K562 (cell line): ENCODE results near the gene RNF13. TPM values are rescaled to one million over a fixed set of nuclear protein-coding genes. Genes with fewer than 3 reads are reported as not detected.

Source experiments
- NFE2 ChIP-seq: IDR thresholded peaks from 2 replicates; pipeline ENCODE4 v1.6.1; 2014; ENCODE audit warnings: antibody characterized with exemption, low read depth
- RBFOX2 ChIP-seq: fragments of 200-400 bp; formaldehyde crosslinking; IDR thresholded peaks from 2 replicates; pipeline ENCODE4 v1.6.1; 2017; ENCODE audit warnings: low read depth, mild to moderate bottlenecking, low read length, moderate library complexity
- SMARCE1 ChIP-seq: fragments of 450-650 bp; IDR thresholded peaks from 2 replicates; pipeline ENCODE4 v1.7.1; 2016; ENCODE audit warnings: mild to moderate bottlenecking
- ZBTB1 ChIP-seq: sonication (generic); formaldehyde crosslinking; IDR thresholded peaks from 2 replicates; pipeline ENCODE4 v1.8.1; 2023; ENCODE audit warnings: missing genetic modification reagents, low read depth, mild to moderate bottlenecking, borderline replicate concordance
- ZNF408 ChIP-seq: fragments of 250-450 bp; sonication (Bioruptor Pico); IDR thresholded peaks from 2 replicates; pipeline ENCODE4 v1.4.0; 2020; ENCODE audit warnings: low read depth, mild to moderate bottlenecking, moderate library complexity
- ZNF75A ChIP-seq: fragments of 450-650 bp; formaldehyde crosslinking; IDR thresholded peaks from 2 replicates; pipeline ENCODE4 v1.4.0; 2020; ENCODE audit warnings: mild to moderate bottlenecking
- polyA plus RNA-seq, 8 experiments: library from polyadenylated mRNA; depleted of rRNA in 4 of 8; stranded (reverse) in 5 of 8; unstranded in 3 of 8; fragments of >200 nt; fragmentation: Nextera tagmentation in 2 of 8; fragmentation: Illumina TruSeq in 1 of 8; extraction: Ambion mirVana in 2 of 8; extraction: Trizol in 1 of 8; gene quantifications; 2 replicates each; pipeline versions ENCODE4 v1.2.1 to v1.2.3, GENCODE V29; 2011 to 2014; ENCODE audit warnings: inconsistent platforms in 1 of 8, missing spikeins in 1 of 8
- total RNA-seq, 7 experiments: library from RNA; depleted of rRNA in 6 of 7; stranded (reverse); fragments of >200 nt in 6 of 7; fragmentation: Illumina TruSeq in 2 of 7; extraction: Trizol in 2 of 7; gene quantifications; 2 replicates each; pipeline versions ENCODE4 v1.2.1 to v1.2.3, GENCODE V29; 2011 to 2021; ENCODE audit warnings: low replicate concordance in 1 of 7
- TF ChIP-seq, protein P1 (sequence below): fragments of 450-650 bp; IDR thresholded peaks from 2 replicates; pipeline ENCODE4 v1.6.1; 2016; ENCODE audit warnings: borderline replicate concordance
- TF ChIP-seq, protein P2 (sequence below): fragments of 200-600 bp; sonication (generic); IDR thresholded peaks from one replicate; pipeline ENCODE4 v1.6.1; 2012; ENCODE audit warnings: mild to moderate bottlenecking, low read depth, low read length, inconsistent platforms
- TF ChIP-seq, protein P3 (sequence below): fragments of 250-450 bp; sonication (Bioruptor Pico); IDR thresholded peaks from 2 replicates; pipeline ENCODE4 v1.4.0; 2020; ENCODE audit warnings: mild to moderate bottlenecking
- TF ChIP-seq, protein P4 (sequence below): fragments of 250-450 bp; sonication (Bioruptor Pico); IDR thresholded peaks from 2 replicates; pipeline ENCODE4 v1.8.0; 2021; ENCODE audit warnings: mild to moderate bottlenecking, moderate library complexity

RNF13 gene
- total and polyA plus RNA-seq, 9 of the 15 experiments (the other 6 are each of a cell fraction or from before 2014, with no cell fraction given) = 12.7 to 35.8 (median 18.9) TPM

DNA sequence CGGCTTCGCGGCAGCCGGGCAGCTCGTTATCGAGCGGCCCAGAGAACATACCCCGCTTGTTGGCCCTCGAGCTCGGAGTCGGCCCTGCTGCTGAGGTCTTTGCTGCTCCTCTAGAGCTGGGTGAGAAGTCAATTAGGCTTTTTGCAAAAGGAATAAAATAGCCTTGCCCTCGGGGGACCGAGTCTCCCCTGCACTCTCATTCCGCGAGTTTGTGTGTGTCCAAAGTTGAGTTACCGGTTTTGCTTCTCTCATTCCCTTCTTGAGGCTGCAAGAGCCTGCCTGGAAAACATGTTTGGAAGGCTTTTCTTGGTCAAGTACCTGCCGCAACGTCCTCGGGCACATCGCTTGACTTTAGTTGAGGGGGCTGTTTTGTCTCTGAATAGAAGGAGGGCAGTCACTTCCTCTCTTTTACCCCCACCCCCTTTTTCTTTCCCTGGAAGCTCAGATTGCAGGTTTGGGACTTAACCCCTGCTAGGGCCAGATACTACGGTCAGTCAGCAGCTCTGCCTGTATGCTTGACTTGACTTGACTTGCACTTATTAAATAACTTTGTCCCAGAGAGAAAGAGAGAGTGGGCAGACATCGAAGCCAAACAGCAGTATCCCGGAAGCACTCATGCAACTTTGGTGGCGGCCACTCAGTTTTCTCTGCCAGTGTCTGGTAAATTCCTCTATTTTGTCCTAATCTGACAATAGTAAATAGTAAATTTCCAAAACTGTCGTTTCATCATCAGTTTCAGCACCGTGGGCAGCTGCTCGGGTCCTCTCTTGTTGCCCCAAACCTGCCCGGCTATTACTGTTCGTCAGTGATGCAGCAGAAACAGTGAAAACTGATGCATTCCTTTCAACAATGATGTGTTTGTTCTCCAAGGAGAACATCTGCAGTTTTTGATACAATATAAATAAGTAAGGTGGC lies 609 bp downstream of the RNF13 start (continued):
- TF ChIP-seq, protein P1, sequence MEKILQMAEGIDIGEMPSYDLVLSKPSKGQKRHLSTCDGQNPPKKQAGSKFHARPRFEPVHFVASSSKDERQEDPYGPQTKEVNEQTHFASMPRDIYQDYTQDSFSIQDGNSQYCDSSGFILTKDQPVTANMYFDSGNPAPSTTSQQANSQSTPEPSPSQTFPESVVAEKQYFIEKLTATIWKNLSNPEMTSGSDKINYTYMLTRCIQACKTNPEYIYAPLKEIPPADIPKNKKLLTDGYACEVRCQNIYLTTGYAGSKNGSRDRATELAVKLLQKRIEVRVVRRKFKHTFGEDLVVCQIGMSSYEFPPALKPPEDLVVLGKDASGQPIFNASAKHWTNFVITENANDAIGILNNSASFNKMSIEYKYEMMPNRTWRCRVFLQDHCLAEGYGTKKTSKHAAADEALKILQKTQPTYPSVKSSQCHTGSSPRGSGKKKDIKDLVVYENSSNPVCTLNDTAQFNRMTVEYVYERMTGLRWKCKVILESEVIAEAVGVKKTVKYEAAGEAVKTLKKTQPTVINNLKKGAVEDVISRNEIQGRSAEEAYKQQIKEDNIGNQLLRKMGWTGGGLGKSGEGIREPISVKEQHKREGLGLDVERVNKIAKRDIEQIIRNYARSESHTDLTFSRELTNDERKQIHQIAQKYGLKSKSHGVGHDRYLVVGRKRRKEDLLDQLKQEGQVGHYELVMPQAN = no peak
- TF ChIP-seq, protein P2, sequence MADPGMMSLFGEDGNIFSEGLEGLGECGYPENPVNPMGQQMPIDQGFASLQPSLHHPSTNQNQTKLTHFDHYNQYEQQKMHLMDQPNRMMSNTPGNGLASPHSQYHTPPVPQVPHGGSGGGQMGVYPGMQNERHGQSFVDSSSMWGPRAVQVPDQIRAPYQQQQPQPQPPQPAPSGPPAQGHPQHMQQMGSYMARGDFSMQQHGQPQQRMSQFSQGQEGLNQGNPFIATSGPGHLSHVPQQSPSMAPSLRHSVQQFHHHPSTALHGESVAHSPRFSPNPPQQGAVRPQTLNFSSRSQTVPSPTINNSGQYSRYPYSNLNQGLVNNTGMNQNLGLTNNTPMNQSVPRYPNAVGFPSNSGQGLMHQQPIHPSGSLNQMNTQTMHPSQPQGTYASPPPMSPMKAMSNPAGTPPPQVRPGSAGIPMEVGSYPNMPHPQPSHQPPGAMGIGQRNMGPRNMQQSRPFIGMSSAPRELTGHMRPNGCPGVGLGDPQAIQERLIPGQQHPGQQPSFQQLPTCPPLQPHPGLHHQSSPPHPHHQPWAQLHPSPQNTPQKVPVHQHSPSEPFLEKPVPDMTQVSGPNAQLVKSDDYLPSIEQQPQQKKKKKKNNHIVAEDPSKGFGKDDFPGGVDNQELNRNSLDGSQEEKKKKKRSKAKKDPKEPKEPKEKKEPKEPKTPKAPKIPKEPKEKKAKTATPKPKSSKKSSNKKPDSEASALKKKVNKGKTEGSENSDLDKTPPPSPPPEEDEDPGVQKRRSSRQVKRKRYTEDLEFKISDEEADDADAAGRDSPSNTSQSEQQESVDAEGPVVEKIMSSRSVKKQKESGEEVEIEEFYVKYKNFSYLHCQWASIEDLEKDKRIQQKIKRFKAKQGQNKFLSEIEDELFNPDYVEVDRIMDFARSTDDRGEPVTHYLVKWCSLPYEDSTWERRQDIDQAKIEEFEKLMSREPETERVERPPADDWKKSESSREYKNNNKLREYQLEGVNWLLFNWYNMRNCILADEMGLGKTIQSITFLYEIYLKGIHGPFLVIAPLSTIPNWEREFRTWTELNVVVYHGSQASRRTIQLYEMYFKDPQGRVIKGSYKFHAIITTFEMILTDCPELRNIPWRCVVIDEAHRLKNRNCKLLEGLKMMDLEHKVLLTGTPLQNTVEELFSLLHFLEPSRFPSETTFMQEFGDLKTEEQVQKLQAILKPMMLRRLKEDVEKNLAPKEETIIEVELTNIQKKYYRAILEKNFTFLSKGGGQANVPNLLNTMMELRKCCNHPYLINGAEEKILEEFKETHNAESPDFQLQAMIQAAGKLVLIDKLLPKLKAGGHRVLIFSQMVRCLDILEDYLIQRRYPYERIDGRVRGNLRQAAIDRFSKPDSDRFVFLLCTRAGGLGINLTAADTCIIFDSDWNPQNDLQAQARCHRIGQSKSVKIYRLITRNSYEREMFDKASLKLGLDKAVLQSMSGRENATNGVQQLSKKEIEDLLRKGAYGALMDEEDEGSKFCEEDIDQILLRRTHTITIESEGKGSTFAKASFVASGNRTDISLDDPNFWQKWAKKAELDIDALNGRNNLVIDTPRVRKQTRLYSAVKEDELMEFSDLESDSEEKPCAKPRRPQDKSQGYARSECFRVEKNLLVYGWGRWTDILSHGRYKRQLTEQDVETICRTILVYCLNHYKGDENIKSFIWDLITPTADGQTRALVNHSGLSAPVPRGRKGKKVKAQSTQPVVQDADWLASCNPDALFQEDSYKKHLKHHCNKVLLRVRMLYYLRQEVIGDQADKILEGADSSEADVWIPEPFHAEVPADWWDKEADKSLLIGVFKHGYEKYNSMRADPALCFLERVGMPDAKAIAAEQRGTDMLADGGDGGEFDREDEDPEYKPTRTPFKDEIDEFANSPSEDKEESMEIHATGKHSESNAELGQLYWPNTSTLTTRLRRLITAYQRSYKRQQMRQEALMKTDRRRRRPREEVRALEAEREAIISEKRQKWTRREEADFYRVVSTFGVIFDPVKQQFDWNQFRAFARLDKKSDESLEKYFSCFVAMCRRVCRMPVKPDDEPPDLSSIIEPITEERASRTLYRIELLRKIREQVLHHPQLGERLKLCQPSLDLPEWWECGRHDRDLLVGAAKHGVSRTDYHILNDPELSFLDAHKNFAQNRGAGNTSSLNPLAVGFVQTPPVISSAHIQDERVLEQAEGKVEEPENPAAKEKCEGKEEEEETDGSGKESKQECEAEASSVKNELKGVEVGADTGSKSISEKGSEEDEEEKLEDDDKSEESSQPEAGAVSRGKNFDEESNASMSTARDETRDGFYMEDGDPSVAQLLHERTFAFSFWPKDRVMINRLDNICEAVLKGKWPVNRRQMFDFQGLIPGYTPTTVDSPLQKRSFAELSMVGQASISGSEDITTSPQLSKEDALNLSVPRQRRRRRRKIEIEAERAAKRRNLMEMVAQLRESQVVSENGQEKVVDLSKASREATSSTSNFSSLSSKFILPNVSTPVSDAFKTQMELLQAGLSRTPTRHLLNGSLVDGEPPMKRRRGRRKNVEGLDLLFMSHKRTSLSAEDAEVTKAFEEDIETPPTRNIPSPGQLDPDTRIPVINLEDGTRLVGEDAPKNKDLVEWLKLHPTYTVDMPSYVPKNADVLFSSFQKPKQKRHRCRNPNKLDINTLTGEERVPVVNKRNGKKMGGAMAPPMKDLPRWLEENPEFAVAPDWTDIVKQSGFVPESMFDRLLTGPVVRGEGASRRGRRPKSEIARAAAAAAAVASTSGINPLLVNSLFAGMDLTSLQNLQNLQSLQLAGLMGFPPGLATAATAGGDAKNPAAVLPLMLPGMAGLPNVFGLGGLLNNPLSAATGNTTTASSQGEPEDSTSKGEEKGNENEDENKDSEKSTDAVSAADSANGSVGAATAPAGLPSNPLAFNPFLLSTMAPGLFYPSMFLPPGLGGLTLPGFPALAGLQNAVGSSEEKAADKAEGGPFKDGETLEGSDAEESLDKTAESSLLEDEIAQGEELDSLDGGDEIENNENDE = no peak
- TF ChIP-seq ZNF75A (no peak), NFE2 (peak; percentile 60; the same call in 1 of the 2 replicates), SMARCE1 (no peak), ZNF408 (no peak), ZBTB1 (CRISPR knock-in tag) (no peak), RBFOX2 (peak; percentile 57)
- TF ChIP-seq, protein P3, sequence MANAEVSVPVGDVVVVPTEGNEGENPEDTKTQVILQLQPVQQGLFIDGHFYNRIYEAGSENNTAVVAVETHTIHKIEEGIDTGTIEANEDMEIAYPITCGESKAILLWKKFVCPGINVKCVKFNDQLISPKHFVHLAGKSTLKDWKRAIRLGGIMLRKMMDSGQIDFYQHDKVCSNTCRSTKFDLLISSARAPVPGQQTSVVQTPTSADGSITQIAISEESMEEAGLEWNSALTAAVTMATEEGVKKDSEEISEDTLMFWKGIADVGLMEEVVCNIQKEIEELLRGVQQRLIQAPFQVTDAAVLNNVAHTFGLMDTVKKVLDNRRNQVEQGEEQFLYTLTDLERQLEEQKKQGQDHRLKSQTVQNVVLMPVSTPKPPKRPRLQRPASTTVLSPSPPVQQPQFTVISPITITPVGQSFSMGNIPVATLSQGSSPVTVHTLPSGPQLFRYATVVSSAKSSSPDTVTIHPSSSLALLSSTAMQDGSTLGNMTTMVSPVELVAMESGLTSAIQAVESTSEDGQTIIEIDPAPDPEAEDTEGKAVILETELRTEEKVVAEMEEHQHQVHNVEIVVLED (CRISPR knock-in tag) = no peak
- TF ChIP-seq, protein P4, sequence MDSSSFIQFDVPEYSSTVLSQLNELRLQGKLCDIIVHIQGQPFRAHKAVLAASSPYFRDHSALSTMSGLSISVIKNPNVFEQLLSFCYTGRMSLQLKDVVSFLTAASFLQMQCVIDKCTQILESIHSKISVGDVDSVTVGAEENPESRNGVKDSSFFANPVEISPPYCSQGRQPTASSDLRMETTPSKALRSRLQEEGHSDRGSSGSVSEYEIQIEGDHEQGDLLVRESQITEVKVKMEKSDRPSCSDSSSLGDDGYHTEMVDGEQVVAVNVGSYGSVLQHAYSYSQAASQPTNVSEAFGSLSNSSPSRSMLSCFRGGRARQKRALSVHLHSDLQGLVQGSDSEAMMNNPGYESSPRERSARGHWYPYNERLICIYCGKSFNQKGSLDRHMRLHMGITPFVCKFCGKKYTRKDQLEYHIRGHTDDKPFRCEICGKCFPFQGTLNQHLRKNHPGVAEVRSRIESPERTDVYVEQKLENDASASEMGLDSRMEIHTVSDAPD (CRISPR knock-in tag) = no peak
